HG03025 (cell line): ENCODE data around the gene LMAN1L.
A peak's percentile ranks its signal among the peaks of the same experiment; 100 is the strongest.

Experiments
- ATAC-seq: cut with Tn5 transposase; IDR thresholded peaks from one replicate; pipeline ENCODE4 v1.9.1; 2021; ENCODE audit warnings: mild to moderate bottlenecking, moderate library complexity; ENCODE audit not compliant: unreplicated experiment, low FRiP score

The LMAN1L gene

DNA sequence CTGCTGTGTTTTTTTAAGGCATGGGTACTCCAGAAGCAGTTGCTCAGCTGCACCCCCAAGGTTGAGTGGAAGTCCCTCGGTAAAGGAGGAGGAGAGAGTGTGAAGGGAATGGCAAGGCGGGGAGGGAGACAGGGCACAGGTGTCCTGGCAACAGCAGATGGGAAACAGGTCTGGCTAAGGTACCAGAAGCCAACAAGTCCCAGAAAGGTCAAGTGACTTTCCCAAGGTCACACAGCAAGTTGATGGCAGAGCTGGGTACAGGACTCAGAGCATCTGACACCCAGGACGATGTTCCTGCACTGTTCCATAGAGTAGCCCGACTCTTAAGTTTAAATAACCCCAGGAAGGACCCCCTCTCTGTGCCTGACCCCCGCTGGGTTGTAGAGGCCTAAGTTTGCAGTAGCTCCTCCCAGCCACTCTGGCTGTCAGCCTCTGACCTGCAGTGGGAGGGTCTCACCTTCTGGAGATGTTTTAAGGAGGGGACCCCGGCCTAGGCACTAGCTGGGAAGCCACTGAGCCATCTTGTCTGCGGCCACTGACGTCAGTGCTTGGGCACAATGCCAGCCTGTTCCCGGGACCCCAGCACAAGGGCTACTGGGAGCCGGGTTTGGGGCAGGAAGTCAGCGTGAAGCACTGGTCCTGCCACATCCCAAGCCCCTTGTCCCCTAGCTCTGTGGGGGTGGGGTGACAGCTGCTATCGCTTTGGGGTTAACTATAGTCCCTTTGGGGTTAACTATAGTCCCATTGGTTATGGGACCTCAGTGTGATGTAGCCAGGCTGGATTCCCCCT is 20.2 kb upstream of the LMAN1L start:
- no peak for ATAC-seq

DNA sequence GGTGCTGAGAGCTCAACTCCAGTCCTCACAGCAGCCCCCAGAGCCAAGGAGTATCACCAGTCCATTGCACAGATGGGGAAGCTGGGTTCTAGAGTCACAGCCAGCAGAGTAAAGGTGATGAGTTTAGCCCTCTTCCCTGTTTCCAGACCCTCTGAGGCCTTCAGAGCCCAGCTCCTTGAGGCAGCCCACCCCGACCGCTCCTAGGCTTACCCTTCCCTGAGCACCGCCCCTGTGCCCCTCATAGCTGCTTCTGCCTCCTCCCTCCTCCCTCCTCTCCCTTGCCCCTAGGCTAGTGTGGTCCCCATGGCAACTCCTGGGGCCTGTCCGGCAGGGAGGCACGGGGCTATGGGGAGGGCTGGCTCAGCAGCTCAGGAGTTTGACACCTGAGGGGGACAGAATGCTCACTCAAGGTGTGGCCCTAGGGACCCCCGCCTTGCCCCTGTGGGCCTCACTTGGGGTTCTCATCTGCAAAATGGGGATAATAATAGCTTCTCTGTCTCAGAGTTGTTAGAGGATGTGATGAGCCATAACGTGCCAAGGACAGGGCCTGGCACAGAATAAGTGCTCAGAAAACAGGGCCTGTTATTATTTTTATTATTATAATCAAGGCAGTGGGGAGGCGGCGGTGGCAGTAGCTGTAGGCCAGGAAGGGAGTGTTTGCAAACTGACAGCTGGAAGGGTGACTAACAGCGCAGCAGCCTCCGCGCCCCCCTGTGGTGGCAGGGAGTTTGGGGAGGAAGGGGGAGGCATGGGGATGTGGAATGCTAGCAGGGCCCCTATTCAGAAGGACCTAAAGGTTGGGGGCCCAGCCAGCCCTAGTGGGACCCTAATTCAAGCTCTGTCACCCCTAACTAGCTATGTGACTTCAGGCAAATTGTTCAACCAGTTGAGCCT is 19.3 kb upstream of the LMAN1L start:
- no peak for ATAC-seq

DNA sequence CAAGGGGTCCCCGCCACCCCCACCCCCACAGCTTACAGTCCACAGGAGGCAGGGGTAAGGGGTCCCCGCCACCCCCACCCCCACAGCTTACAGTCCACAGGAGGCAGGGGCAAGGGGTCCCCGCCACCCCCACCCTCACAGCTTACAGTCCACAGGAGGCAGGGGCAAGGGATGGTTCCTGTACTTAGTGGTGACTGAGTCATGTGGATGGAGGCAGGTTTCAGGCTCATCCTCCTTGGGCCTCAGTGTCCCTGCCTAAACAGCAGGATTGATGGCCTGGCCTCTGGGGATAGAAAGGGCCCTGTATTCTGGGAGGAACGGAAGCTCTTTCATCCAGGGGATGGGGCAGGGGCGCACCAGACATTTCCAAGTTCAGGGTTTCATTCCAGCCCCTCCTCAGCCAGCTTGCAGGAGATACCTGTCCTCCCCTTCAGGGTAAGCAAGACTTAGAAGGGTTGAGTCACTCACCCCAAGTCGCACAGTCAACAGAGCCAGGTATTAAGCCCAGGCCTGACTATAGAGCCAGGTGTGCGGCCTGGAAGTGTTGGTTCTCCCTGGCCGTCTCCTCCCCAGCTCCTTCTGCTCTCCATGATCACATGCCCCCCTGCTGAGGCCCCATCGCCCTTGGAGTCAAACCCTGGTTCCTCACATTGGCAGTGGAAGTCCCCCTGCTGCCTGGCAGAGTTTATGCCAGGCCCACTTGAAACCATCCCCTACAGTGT is 18.2 kb upstream of the LMAN1L start:
- no peak for ATAC-seq

DNA sequence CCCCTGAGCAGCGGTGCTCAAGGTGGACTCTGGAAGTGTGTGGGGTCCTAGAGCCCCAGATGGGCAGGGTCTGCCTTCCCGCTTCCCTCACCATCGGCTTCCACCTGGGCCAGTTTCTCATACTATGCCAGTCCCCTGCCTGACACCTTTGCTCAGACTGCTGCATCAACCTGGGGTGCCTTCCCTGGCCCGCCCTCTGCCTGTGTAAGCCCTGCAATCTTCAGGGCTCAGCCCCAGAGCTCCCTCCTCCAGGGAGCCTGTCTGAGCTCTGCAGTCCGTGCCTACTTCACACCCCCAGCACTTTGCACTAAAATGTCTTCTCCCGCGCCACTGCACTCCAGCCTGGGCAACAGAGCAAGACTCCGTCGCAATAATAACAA is 17.7 kb upstream of the LMAN1L start:
- no peak for ATAC-seq

DNA sequence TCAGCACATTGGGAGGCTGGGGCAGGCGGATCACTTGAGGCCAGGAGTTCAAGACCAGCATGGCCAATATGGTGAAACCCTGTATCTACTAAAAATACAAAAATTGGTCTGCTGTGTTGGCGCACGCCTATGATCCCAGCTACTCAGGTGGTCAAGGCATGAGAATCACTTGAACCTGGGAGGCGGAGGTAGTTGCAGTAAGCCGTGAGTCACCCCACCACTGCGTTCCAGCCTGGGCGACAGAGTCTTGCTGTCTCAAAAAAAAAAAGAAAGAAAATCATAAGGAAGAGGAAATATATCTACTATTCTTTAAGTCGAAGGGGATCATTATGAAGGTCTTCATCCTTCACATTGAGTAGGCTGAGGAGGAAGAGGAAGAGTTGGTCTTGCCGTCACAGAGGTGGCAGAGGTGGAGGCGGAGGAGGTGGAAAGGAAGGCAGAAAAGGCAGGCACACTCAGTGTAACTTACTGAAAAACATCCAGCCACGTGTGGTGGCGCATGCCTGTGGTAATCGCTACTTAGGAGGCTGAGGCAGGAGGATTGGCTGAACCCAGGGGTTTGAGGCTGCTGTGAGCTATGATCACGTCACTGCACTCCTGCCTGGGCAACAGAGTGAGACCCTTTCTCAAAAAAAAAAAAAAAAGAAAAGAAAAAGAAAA is 16.5 kb upstream of the LMAN1L start:
- ATAC-seq: no peak

DNA sequence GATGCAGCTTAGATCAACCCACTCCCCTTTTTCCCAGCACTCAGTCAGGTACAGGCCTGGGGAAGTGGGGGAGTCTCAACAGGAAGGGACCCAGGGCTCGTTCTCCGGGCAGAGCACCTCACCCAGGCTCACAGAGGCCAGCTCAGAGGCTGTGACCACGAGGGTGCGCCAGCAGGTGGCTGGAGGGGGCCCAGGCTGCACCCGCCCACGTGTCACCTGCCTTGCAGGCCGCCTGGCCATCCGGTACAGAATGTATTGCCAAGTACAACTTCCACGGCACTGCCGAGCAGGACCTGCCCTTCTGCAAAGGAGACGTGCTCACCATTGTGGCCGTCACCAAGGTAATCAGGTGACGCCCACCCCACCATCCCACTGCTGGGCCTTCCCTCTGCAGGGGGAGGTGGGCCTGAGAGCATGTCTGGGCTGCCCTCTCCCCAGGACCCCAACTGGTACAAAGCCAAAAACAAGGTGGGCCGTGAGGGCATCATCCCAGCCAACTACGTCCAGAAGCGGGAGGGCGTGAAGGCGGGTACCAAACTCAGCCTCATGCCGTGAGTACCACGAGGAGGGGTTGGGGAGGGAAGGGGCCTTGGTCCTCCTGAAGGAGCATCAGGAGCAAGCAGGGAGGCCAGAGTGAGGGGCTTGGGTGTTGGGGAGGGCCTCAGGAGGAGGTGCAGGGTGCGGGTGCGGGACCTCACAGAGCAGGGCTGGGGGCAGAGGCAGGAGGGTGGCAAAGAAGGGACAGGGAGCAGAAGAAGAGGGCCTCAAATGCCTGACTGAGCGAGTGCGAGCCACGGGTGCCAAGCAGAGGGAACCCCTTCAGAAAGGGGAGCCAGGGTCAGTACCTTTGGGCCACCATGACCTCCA is 14.0 kb upstream of the LMAN1L start:
- ATAC-seq: no peak

DNA sequence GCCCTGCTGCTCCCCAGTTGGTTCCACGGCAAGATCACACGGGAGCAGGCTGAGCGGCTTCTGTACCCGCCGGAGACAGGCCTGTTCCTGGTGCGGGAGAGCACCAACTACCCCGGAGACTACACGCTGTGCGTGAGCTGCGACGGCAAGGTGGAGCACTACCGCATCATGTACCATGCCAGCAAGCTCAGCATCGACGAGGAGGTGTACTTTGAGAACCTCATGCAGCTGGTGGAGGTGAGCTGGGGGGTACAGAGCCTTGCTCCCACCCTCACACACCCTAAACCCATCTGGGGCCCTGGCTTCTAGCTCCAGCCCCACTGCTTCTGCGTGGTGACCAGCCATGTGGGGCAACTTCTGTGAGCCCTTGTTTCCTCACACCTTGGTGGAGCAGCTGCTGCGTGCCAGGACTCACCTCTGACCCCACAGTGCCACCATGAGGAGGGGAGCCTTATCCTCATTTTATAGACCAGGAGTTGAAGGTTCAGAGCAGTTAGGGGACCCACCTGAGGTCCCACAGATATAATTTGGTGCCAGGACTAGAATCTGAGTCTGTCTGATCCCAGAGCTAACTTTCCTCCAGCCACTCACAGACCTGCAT is 13.3 kb upstream of the LMAN1L start:
- ATAC-seq: no peak

DNA sequence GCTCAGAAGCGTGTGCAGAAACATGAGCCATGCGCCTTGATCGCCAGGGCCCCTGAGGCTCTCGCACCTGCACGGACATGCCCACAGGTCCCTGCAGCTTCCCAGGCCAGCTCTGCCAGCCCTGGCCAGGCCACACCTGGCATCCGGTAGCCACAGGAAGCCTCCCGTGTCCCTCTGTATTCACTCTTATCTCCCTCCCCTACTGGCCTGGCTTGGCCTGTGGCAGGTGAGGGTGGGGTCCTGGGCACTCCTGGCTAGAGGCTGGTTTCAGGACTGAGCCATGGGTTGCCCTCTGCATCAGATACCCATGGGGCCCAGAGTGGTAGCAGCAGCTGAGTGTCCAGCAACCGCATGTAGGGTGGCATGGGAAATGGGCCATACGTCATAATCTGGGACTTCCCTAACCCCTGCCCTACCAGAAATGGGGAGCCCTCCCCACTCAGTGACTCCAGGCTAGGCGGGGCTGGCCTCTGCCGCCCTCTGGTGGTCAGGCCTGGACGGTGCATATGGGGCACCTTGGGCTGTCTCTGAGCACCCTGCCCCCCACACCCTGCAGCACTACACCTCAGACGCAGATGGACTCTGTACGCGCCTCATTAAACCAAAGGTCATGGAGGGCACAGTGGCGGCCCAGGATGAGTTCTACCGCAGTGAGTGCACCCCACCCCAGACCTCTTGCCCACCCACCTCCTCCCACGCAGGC is 12.6 kb upstream of the LMAN1L start:
- ATAC-seq: peak; percentile 57

DNA sequence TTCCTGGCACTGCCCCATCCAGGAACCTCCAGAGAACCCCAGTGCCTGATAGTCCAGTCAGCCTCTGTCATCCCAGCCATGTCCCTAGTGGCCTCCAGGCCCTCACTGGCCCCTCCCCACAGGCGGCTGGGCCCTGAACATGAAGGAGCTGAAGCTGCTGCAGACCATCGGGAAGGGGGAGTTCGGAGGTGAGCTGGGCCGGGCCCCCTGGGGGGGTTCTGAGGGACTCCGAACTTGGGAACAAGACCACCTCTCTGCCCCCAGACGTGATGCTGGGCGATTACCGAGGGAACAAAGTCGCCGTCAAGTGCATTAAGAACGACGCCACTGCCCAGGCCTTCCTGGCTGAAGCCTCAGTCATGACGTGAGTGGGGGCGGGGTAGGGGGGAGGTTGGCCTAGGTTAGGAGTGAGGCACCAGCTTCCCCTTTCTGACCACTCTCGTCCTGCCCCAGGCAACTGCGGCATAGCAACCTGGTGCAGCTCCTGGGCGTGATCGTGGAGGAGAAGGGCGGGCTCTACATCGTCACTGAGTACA is 12.0 kb upstream of the LMAN1L start:
- no peak for ATAC-seq

DNA sequence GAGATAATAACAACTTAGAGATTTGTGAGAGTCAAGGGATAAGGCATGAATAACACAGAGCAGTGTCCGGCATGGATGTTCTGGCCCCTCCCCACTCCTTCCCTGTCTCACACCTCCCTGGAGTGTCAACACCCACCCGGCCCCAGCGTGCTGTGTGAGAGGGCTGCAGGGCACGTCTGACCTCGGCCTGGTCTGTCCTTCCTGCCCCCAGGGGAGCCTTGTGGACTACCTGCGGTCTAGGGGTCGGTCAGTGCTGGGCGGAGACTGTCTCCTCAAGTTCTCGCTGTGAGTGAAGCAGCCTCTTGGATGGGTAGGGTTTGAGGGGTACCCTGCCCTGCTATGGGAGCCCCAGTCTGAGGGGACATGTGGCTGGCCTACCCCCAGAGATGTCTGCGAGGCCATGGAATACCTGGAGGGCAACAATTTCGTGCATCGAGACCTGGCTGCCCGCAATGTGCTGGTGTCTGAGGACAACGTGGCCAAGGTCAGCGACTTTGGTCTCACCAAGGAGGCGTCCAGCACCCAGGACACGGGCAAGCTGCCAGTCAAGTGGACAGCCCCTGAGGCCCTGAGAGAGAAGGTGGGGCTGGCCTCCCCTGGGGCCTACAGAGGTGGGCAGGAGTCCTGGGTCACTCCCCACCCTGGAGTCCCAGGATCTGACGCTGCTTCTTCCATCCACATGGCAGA is 11.2 kb upstream of the LMAN1L start:
- no peak for ATAC-seq

DNA sequence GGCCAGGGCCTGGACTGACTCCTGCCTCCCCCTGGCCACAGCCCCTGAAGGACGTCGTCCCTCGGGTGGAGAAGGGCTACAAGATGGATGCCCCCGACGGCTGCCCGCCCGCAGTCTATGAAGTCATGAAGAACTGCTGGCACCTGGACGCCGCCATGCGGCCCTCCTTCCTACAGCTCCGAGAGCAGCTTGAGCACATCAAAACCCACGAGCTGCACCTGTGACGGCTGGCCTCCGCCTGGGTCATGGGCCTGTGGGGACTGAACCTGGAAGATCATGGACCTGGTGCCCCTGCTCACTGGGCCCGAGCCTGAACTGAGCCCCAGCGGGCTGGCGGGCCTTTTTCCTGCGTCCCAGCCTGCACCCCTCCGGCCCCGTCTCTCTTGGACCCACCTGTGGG is 10.3 kb upstream of the LMAN1L start:
- ATAC-seq: no peak

DNA sequence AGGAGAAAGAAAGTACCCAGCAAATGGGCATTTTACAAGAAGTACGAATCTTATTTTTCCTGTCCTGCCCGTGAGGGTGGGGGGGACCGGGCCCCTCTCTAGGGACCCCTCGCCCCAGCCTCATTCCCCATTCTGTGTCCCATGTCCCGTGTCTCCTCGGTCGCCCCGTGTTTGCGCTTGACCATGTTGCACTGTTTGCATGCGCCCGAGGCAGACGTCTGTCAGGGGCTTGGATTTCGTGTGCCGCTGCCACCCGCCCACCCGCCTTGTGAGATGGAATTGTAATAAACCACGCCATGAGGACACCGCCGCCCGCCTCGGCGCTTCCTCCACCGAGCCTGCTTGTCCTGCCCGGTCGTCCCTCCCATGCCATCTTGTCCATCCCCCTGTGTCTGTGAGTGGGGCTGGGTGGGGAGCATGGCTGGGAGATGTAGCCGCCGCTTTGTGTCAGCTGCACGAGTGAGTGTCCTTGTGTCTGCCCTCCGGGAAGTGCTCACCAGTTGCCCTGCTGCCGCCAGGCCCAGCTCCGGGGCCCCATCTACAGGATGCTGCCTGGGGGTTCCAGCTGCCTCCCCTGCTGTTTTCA is 9.7 kb upstream of the LMAN1L start:
- no peak for ATAC-seq

DNA sequence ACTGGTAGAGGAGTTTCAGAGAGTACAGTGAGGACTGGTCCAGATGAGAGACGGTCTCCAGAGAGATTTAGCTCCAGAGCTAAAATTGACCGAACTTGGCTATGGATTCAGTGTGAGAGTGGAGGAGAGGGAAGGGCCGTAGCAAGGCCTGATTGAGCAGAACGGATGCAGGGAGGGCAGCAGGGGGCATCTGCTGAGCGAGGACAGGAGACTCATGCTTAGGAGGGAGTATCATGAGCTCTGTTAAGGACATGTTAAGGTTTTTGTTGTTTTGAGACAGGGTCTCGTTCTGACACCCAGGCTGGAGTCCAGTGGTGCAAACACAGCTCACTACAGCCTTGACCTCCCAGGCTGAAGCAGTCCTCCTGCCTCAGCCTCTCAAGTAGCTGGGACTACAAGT is 7.7 kb upstream of the LMAN1L start:
- no peak for ATAC-seq

DNA sequence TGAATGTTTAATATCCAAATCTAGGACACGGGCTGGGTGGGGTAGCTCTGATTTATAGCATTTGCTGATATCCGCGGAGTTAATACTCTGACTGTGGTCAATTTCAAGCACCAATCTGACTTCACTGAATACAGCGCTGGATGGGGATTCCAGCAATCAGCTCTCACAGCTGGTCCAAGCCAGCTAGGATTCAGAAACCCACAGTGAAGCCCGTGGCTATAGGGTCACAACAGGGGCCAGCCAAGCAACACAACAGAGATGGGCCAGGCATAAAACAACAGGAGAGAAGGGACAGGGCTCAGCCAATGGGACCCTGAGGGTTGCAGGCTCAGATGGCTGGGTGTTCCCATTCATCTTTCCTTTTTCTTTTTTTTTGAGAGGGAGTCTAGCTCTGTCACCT is 5.4 kb upstream of the LMAN1L start:
- ATAC-seq: no peak

DNA sequence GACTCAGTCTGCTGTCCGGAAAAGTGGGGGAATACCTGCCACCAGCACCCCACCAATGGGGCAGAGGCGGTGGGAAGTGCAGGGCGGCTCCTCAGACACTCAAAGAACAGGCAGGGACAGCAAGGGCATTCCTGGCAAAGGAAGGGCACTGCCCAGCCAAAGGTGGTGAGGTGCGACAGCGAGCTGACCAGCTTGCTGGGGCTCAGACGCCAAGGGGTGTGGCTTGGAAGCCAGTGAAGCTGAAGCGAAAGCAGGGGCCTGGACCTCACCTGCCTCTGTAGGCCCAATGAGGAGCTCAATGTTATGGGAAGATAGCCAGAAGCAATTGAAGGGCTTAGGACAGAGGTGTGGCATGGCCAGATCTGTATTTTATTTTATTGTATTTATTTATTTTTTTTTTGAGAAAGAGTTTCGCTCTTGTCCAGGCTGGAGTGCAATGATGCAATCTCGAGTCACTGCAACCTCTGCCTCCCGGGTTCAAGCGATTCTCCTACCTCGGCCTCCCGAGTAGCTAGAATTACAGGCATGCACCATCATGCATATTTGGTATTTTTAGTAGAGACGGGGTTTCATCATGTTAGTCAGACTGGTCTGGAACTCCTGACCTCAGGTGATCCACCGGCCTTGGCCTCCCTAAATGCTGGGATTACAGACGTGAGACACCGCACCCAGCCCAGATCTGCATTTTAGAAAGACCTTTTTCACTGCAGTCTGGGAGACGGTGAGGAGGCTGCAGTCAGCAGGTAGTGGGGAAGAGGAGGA is 4.4 kb upstream of the LMAN1L start:
- no peak for ATAC-seq

DNA sequence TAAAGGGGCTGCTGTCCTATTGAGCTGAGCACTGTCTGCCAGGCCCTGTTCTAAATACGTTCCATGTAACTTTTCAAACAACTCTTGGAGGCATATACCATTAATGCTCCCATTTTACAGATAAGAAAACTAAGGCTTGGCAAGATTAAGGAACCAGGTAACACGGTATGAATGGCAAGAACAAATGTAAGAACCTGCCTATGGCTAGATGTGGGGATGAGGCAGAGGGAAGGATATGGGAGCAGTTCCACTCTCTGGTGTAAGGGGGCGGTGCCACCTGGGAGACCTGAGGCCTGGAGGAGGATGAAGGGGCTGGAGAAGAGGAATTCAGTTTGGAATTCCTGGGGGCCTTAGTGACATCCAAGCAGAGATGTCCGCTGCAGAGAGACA is 3.8 kb upstream of the LMAN1L start:
- no peak for ATAC-seq

DNA sequence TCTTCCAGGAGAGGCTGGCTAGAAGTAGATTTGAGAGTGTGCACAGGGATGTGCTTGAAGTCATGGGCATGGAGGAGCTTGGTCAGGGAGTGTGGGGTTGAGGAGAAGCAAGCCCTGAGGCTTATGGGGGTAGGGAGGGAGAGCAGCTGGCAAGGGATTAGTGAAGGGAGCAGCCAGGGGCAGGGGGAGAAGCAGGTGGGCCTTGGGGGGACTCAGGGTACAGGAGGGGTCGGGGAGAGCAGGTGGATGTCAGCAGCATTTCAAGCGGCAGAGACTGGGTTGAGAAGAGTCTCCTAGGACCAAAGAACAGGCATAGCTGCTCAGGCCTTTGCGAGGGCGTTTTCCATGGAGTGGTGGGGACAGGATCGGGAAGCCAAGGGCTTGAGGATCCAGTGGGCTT is 3.4 kb upstream of the LMAN1L start:
- no peak for ATAC-seq
